ENCODE measurements around the gene DDAH1.

The DDAH1 gene

DNA sequence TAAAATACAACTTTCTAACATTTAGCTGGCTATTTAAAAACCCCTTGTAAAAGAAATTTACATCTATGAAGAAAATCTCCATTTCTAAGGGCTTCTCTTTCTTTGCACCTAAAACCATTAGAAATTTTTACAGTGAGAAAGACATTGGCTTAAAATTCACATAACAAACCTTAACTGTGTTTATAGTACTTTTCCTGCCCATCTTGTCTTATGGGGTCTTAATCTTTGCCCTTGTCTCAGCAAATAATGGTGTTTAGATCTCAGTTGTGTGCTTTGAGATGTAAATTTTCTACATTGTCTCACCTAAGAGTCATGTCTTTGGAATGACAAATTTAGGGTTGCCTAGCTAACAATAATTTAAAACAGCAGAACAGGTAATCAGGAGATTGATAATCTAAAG is 71.5 kb downstream of the DDAH1 start:
- DNase-seq (ENCODE audit: low read depth), result no peak

DNA sequence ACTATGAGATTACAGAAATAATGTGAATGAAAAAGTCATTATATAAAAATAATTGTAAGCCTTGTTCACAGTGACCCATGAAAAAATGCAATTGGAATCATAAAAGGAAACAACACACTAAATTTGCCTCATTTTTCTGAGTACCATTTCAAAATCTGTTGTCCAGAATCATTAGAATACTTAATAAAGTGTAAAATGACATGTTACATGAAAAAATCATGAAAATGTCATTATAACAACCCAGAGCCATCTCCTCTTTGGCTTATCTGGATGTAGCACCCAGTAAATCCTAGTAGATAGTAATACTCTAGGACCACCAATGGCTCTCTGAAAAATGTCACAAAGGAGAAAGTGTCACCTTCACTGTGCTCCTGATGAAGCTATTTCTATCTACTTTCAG is 76.5 kb downstream of the DDAH1 start:
- no peak for DNase-seq (ENCODE audit: low read depth)

DNA sequence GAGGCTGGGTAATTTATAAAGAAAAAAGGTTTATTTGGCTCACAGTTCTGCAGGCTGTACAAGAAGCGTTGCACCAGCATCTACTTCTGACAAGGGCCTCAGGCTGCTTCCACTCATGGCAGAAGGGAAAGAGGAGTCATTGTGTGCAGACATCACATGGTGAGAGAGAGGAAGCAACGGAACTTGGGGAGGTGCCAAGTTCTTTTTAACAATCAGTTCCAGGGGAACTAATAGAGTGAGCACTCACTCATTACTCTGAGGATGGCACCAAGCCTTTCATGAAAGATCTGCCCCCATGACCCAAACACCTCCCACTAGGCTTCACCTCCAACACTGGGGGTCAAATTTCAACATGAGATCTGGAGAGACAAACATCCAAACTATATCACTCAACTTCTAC is 77.2 kb downstream of the DDAH1 start:
- DNase-seq (ENCODE audit: low read depth), result no peak

DNA sequence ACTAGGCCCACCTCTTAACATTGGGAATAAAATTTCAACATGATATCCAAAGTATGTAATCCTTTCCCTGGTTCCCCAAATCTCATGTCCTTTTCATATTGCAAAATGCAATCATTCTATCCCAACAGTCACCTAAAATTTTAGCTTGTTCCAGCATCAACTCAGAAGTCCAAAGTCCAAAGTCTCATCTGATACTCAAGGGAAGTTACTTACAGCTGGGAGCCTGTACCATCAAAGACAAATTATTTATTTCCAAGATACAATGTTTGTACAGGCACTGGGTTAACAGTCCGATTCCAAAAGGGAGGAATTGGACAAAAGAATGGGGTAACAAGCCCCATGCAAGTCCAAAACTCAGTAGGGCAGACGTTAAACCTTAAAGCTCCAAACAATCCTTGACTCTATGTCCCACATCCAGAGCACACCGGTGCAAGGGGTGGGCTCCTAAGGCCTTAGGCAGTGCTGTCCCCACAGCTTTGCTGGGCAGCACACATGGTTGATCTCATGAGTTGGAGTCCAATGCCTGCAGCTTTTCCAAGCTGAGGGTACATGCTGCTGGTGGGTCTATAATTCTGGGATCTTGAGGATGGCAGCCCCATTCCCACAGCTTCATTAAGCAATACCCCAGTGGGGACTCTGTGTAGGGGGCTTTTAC is 78.8 kb downstream of the DDAH1 start:
- no peak for DNase-seq (ENCODE audit: low read depth)

DNA sequence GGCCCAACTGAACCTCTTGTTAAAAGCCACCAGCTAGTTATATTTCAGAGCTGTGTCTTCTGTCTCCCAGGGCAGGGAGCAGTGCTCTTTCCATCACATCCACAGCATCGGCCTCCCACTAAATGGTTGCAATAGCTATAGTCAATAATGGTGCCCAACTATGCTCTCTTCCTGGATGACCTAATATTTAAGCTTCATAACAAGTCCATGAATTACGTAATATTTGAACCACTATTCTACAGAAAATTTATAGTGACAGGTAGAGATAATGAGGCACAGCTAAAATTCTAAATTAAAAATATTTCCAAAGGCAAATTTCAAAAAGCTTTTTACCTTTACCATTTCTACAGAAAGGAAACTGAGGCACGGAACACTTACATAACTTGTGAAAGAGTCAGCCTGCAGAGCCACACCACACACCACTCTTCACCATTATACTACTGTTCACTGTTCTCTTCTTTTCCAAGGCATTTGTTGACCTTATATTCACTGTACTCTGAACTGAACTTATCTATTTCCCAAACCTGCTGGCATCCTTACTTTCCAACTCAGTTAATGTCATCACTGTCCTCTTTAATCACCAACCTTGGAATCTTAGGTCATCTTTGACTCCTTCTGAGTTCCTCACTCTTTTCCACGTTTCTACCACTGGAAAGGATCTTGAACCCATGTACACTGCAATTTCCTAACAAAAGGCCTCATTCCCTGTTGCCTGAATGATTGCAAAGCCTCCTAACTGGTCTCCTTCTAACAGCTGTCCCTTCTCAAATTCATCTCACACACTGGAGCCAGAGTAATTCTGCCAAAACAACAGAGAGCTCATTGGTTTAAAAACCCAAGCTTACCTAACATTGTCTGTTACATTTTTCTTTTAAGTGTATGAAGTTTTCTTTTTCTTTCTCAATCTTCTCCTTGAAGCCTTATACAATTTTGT is 85.5 kb downstream of the DDAH1 start:
- no peak for DNase-seq (ENCODE audit: low read depth)

DNA sequence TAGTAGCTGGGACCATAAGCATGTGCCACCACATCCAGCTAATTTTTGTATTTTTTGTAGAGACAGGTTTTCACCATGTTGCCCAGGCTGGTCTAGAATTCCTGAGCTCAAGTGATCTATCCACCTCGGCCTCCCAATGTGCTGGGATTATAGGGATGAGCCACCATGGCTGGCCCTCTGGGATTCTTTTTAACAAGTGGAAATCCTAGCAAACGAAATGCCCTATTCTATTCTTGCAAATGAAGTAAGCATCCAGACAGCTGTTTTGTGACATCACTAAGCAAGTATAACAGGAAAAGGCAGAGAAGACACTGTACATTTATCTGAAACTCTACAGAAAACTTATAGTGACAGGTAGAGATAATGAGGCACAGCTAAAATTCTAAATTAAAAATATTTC is 86.4 kb downstream of the DDAH1 start:
- no peak for DNase-seq (ENCODE audit: low read depth)

DNA sequence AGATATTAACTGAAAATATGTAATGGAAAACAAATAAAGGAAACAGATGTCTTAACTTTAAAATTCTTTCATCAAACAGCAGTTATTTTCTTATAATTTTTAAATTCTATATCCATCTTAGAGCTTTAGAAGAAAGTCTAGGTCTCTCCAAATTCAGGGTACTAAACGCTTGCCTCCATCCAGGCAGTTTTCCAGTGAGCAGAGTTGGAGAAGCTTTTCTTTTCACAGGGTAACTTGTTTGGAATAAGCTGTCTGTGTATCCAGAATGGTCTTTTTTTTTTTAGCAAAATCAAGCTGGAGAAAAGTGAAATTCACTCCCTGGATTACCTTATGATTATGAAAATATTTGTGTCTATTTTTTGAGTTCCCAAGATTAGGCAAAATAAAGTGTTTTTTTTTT is 88.6 kb downstream of the DDAH1 start:
- DNase-seq (ENCODE audit: low read depth), result no peak

DNA sequence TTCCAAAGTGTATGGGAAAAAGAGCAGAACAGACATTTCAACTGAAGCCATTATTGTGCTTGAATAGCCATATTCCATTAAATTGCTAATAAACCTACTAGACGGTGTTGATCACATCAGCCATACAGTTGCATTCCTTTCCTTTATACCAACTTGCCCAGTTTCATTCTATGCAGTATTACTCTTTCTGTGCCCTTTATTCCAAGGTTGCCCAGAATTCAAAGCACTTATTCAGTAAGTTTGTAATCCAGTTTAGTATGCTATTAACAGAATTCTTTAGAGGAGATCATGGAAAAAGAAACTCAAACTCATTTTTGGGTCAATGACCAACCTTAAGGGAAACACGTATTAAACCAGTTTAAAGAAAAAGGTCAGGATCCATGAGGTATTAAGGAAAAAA is 89.5 kb downstream of the DDAH1 start:
- DNase-seq (ENCODE audit: low read depth), result no peak

DNA sequence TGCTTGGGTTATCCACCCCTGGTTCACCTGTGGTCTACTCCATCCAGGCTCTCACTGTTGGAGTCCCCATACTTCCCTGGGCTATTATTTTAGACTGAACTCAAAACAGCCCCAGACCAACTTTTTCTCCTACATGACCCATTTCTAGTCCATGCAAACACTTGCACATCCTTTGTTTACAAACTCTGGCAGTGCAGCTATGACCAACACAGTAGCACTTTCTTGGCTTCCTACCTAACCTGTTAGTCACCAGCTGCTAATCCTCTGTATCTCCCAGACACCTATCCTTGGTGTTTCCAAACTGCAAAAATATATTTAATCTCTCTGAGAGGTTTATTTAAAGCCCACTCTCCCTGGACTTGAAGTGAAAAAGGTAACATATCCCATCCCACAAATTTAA is 90.8 kb downstream of the DDAH1 start:
- DNase-seq (ENCODE audit: low read depth), result peak; percentile 60

DNA sequence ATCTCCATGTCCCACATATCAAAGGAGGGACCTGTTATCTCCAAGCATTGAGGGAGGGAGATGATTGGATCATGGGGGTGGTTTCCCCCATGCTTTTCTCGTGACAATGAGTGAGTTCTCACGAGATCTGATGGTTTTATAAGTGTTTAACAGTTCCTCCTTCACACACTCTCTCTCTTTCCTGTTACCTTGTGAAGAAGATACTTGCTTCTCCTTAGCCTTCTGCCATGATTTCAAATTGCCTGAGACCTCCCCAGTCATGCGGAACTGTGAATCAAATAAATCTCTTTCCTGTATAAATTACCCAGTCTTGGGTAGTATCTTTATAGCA is 91.6 kb downstream of the DDAH1 start:
- DNase-seq (ENCODE audit: low read depth), result no peak

DNA sequence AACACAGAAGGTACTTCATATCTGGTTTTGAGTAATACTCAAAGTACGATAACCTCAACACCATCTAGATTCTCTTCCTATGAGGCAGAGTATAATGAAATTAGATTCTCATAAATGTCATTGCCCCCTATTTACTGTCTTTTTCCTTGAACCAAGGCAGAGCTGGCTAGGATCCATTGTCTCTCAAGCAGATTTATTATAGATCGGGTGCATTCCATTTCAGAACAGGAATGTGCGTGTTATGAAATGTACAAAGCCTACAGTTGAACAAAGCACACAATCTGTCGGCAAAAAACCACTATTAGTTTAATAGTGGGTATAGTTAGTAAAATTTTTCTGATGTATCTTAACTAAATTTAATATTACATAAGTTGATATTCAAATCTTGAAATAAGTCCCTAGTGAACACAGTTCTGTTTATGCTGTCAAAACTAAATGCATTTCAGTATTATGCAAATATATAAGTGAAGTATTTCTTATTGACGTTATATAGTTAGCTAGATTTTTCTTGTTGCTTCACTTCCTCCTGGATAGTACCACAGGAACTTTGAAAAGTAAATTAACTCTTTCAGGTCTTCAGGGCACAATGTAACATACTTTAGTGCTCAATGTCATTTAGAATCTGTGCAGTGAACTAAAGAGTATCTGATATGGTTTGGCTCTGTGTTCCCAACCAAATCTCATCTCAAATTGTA is 92.1 kb downstream of the DDAH1 start:
- DNase-seq (ENCODE audit: low read depth), result peak; percentile 38

DNA sequence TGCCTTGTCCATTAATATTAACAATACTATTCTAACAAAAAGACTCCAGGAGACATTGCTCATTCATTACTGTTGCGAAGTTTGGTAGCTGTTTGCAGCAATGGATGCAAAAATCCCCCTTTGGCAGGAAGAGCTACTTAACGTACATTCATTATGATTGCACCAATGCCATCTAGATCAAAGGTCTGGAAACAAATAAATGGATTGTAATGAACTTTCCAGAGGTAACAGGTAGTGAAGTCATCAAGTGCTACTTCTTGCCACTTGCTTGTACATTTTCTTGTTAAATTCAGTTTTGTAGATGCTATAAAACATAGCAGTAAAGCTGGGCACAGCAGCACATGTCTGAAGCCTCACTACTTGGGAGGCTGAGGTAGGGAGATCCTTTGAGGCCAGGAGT is 93.9 kb downstream of the DDAH1 start:
- DNase-seq (ENCODE audit: low read depth), result no peak

DNA sequence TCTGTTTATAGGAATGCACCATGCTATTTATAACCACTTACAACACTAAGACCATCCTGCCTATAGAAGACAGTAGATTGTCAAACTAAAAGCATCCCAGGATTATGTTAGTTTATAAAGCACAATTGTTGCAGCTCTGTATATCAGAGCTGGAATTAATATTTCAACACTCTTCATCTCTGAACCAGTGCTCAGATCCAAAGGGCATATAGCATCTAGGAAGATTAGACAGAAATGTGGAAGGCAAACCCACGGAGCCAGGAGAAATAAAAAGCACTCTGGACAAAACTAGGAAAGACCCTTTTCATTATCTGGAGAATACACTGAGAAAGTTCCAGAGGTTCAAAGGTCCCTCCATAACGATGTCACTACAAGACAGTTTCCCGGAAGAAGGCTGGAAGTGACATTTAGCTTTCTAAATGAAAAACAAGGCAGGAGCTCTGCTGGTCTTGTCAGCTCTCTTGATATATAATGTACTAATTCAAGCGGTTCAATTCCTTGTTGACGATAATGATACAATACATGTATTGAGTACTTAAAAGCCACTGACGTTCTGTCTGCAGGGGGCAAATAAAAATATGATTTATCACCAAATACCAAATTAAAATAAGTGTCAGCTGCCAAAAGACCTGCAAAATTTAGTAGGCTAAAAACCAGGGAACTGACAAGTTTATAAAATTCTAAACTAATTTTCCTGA is 96.7 kb downstream of the DDAH1 start:
- no peak for DNase-seq (ENCODE audit: low read depth)

DNA sequence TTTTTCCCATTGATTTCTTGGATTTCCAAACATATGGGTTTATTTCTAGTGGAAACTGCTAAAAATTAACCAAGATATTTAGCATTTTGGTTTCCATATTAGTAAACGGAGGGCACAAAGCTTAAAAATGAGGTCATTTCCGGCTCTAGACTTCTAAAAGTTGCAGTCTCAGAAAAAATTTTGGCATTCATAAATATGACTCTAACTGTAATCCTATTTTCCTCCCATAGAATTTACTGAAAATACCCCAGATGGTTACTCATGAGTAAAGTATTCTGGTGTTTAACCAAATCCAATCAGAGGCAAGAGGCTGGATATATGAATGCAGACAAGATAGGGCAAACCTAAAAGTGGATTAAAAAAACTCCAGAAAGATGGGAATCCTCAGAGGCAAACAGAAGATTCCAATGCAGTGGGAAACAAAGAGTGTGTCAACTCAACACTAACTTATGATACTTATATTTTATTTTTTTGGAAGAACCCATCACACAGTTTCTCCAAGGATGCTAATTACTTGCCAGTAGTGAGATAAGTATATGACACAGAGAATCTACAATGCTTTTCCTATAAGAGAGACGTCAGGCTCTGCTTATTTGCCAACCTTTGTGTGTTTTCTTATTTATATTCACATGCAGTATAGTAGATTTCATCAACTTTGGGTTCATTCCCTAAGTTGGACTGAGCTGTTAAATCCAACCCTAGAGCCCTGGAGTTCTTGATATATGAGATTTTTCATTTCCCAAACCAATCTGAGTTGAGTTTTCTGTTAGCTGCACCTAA is 98.4 kb downstream of the DDAH1 start:
- peak; percentile 92 for DNase-seq (ENCODE audit: low read depth)

DNA sequence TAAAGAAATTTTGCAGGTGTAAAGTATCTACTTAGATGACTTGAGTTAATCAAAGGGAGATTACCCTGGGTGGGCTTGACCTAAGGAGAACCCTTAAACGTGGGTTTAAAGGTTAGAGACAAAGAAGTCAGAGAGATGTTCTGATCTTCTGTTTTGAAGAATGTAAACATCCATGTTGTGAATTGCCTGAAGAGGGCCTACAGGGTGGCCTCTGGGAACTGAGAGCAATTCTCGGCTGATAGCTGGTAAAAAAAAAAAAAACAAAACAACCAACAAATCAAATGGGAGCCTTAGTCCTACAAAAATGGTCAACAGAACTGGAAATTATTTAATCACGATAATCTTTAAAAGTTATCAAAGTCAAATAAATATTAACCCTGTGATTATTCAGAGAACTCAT is 99.1 kb downstream of the DDAH1 start:
- DNase-seq (ENCODE audit: low read depth), result no peak

DNA sequence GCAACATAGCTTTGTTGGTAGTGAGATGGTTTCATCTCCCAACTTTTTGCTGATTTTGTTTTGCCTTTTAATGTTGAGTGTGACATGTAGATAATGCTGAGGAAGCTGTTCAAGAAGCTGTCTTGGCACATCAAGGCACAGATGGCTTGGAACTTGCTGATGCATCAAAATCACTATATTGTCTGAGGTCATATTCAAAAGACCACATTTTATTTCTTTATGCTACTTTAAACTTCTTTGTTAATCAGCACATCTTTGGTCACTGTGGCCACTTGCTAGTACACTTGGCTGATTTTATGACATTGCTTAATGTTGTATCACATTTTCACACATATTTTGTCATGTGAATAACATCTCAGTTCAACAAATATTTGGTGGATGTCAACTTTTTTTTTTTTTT is 101.4 kb downstream of the DDAH1 start:
- no peak for DNase-seq (ENCODE audit: low read depth)

DNA sequence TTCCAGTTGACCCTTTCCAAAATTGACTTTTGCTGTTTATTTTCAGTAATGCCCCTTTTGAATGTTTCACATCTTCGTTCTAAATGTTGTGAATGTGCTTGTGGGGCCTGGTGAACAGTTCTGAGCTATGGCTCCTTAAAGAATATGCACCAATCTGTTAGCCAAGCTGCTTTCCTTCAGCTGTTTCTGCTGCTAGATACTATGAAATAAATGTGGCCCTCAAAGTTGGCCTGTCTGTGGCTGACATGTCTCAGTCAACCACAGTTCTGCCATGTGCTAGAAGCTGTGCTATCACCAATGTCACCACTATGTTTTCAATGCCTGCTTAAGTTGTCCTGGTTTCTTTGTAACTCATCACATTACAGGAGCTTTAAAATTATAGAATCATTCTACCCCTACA is 101.9 kb downstream of the DDAH1 start:
- DNase-seq (ENCODE audit: low read depth), result no peak

DNA sequence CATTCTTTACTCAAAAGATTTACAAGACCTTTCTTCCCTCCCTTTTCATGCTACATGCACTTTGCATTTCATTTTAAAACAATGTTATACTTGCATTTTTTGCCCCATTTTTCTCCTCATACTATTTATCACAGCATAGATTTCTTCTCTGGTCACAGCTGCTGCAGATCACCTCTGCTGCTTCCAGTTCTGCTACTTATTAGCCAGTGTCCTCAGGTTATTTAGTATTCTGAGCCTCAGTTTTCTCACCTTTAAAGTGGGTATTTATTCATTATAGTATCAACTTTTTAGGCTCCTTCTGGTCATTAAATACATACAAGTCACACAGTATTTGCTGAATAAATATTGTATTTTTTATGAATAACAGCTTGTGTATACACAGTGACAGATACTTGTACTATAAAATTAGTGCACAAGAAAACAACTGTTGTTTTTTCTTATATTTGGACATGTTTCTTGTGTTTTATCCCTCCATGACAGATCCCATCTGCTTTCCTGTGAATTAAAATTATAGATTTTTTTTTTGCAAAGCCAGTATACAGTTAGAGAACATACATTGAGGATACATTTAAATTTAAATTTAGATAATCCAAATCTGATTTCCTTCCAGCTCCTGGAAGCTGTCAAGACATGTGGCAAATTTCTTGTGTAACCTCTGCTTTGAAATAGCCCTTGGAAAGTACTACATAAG is 103.2 kb downstream of the DDAH1 start:
- DNase-seq (ENCODE audit: low read depth), result no peak

DNA sequence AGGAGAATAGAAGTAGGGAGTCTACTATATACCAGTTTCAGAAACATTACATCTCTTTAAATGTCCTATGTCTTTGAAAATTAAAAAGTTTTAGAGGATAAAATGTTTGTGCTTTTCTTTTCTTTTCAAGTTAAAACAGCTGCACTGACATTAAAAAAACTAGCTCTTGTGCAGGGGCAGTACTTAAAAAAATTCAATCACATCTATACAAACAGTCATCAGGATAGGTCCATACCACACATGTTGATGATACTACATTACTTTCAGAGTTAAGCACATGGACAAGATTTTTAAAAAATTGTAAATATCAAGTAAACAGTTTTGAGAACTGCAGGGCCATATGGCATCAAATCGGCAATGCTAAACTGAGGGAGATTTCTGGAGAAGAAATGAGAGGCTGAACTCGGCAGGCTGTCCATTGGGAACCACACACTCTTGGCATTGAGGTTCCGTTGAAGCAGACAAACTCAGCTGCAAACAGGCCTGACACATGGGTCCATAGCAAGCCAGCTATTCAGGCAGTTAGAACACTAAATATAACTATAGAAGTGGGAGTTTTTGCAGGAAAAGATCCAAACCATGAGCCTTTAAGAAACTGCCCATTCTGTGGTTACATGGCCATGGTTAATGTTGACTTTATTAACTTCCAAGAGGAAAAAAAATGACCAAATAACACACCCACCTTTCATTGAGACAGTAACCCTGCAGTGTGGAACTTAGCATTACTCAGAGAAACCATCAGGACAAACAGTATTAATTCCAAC is 104.0 kb downstream of the DDAH1 start:
- no peak for DNase-seq (ENCODE audit: low read depth)

Measured in HS-5 (cell line).